GM19043 (cell line): Measurements from ENCODE around the gene C1orf141.
A peak's percentile ranks its signal among the peaks of the same experiment; 100 is the strongest.
"Not testable (repeated sequence)": the region's sequence is repeated elsewhere in the genome, so short reads cannot be mapped to it uniquely, and the experiment has no call there.

Experiments used
- ATAC-seq: cut with Tn5 transposase; IDR thresholded peaks from one replicate; pipeline ENCODE4 v1.9.1; 2021; ENCODE audit warnings: low read depth; ENCODE audit not compliant: unreplicated experiment

C1orf141 gene

DNA sequence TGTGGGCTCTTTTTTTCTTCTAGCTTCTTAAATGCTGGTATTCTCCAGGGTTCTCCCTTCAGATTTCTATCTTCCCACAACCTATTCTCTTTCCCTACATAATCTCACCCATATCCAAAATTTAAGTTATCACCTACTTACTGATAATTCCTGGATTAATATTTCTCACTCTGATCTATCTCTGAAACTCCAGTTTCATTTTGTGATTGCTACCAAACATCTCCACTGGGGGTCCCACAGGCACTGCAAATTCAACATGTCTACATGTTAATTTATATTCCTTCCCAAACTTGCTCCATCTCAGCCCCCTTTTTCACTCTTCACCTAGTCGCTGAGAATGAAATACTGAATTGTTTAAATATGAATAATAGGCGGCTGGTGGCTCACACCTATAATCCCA lies 9.9 kb upstream of the C1orf141 start:
- ATAC-seq: no peak

DNA sequence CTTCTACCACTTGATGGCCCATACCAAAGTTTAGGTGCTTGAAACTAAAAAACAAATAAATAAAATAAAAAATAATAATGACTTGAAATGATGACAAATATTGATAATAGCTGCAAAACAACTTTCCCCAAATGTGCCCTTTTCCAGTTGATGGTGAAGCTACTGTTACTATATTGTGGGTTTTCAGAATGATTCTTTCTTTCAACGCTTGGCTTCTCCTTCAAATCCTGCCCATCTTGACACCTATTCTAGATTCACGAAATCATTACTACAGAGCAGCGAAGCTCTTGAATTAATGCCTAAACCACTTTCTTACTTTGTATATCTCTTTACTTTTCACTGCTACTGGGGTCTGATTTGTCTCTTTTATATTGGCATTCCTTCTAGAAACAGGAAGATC lies 9.2 kb upstream of the C1orf141 start:
- ATAC-seq: no peak

DNA sequence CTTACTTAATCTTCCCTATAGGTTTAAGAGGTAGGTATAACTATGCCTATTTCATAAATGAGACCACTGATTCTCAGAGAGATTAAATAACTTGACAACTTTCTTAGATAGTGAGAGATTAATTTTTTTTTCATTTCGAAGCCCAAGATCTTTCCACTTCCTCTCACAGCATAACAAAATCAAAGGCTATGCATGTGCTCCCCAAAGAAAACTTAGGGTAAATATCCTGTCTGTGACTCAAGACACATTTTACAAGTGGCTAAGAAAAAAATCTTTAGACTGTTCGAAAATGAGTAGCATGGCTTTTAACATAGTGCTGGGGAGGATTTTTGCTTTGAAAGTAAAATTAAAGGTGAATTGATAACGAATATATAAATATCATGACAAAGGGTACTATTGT lies 8.2 kb upstream of the C1orf141 start:
- ATAC-seq: no peak

DNA sequence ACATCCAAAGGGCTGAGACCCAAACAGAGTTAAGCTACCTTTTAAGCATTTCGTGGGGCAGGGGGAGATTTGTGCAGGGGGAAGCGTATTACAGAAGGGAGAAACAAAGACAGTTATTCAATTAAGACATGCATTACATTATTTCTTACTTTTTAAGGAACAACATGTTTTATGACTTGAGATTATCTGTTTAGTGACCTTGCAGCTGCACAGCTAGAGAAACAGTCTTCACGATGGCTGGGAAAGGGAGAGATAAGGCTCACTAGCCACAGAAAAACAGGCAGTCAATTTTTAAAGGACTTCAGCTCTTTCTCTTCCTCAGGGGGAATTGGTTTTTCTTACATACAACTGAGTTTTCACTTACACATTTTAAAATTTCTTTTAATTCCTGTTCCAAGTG lies 7.1 kb upstream of the C1orf141 start:
- ATAC-seq: not testable (repeated sequence)

DNA sequence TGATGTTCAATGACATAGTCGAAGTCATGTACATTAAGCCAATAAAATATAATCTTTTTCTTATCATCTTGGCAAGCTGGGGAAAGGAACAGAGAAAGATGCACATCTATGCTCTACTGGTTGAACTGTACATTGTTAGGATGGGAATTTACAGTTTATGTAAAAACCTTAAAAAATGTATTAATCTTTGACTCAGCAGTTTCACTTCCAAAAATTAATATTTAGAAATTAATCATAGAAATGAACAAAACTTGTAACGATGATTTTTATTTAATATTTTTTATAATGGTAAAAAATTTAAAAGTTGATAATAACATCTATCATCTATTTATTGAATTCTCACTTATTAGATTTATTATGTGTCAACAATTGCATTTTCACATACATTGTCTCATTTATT lies 5.7 kb upstream of the C1orf141 start:
- no peak for ATAC-seq

DNA sequence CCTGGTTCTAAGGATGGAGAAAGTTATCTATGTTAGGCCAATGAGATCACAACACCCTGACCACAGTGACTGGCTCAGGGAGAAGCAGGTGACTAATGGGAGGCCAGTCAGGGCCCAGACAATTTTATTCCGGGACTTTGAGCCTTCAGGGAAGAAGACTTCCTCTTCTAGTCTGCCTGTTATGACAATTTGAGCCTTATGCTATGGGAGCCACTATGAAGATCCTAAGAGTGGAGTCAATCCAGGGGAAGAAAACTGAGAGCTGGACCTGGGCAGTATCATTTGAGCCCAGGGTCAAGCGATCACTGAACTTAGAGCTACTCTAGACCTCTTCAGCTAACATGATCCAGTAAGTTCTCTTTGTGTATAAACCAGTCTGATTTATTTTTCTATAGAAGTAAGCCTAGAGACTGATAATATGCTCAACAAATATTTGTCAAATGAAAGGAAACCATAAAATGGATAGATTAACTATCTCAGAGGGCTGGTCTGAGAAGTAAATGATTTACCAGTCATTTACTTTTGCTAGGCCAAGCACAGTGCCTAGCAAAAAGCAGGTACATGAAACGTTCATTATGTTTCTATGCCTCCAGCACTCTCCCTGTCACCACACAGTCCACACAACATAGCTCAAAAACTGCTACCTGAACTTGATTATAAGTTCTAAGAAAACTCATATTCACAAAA lies 4.2 kb upstream of the C1orf141 start:
- no peak for ATAC-seq

DNA sequence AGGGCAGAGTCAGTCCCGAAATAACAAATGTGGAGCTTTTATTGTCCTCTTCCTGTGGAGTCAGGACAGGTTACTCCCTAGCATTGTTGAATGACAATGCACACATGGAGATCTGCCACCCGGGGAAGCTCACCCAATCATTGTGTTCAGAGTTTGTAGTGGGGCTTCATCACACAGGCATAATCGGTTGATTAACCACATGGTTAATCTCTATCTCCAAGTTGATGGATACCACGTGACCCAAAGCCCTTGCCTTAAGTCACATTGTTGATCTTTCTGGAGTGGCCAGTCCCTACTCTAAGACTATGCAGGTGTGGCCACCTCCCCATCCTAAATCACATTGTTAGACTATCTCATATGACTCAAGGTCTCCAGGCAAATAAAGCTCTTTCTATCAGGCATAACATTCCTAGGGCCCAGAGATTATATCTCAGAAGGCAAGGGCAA lies 2.6 kb upstream of the C1orf141 start:
- no peak for ATAC-seq

DNA sequence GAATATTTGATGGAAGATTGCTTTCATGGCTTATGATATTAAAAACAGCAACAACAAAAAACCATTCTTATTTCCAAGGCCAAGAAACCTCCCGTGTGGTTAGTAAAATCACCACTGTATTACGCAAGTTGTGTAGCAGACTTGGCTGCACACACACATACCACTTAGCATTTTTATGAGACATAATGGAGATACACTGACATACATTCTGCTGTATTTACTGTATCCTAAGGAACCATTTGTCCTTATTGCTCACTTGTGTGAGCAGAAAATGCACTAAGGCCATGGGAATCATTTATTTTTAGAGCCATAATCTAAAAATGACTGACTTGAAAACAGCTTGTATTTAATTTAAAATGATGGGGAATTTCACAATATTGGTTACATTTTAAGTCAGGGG lies 584 bp upstream of the C1orf141 start:
- no peak for ATAC-seq

DNA sequence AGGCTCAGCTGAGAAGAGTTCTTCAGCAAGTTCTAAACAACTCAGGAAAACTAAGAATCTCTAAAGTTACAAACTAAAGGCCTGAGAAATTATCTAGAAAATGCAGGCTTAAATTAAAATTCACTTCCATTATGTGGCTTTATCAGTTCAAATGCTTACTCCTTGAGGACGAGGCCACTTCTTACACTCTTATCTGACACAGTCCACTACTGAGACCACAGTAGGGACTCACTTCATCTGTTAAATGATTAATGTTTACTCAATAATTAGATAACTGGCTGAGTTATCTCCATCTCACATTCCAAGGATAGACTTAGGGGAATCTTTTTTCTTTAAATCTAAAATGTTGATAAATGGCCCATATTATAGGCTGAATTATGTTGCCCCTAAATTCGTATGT lies 1.6 kb downstream of the C1orf141 start:
- ATAC-seq: no peak

DNA sequence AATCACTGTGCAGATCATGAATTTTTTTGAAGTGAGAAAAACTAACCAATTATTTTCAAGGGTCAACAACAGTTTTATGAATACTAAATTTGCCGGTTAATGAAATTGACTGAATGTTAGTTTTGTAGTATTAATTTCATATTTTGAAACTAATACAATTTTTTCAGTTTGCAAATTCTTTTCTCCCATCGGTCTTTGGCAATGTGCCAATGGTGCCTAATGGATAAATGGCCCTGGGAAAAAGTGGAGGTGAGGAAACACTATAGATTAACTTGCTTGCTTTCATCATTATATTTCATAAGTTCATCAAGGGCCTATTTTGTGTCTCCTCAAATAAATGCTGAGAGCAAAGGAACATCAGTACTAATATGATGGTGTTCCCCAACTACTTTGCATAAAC lies 4.1 kb downstream of the C1orf141 start:
- ATAC-seq: no peak

DNA sequence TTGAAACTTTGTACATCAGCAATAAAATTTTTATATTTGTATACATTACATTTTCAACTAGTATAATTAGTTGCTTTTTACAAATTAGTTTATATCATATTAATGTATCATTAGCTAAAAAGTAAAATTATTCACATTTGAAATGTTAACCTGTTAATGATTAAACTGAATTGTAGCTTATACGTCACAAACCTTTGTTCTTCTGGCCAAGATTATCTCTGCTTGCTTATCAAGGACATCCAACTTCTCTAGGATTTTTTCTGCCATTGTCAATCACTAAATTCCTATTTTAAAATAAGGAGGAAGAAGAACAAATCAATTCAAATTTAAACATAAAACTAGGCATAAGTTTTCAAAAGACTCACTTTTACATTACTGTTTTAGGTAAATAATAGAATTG lies 7.8 kb downstream of the C1orf141 start:
- ATAC-seq: no peak

DNA sequence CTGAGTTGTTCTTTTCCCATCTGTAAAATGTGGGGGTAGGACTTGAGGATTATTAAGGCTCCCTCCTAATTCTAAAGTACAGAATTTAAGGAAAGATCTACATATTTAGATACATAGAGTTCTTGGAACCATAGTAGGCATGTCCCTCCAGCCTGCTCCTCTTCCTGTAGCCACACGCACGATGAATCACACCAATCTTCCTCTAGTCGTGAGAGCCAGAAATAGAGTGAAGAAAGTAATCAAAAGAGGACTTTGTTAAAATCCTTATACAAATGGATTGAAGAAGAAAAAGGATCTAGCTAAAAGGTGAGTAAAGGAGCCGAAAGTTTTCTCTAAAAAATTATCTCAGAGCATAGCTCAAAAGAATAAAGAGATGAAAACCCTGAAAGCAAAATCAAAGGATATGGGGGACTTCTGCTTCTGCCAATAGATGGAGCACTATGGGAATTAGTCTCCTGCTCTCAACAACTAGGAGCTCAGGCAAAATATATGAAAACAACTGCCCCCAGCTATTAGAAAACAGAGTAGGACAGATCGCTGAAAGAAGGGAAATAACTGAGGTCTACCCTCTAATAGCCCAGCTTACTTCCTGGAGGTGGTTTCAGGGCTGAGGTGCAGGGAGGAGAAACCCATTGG lies 8.5 kb downstream of the C1orf141 start:
- ATAC-seq: no peak

DNA sequence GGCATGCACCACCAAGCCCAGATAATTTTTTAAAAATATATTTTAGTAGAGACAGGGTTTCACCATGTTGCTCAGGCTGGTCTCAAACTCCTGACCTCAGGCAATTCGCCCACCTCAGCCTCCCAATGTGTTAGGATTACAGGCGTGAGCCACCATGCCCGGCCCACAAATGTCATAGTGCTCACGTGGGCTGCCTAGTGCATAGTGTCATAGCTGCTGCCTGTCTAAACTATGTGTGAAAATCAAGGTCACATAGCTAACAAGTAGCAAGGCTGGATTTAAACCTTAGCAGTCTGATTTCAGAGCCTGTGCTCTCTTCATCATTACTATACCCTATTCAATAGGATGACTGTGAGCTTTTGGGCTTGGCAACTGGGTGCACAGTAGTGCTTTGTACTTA lies 10.3 kb downstream of the C1orf141 start:
- ATAC-seq: no peak

DNA sequence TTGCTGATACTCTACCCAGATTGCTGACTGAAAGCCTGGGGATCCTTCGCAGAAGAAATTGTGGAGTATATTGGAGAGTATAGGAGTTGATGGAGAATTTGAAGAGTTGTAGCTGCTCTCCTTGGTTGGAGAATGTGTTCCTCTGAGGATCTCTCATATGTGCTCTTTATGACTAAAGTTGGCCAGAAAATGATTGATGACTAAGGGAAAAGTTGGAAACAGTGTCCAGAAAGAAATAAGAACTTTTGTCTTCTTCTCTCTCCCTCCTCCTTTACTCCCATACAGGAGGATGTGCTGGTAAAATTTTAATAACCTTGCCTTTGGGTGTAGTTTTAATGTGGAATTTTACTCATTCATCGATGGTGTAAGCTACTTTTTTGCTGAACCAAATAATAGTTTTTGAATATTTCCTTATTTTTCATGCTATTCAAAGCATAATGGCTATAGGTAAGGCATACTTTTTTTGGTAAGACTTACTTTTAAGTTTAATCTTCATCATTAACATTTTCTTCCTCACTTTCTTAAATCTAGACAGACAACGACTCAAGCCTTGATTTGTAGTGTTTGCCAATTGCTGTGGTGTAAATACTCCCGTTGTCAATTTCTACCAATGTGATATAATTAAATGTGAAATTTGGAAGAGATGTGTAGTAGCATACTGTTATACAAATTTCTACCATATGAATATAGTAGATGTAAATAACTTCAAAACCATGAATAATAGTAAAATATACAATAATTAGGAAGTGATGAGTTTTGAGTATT lies 13.7 kb downstream of the C1orf141 start:
- ATAC-seq: no peak

DNA sequence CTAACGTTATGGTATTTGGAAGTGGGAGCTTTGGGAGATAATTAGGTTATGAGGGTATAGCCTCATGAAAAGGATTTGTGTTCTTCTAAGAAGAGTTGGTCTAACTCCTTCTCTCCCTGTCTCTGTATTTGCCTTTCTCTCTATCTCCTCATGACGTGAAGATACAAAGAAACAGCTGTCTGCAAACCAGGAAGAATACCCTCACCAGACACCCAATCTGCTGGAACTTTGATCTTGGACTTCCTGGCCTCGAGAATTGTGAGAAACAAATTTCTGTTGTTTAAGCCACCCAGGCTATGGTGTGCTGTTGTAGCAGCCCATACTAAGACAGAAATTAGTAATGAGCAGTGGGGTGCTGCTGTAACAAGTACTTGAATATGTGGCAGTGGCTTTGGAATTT lies 16.1 kb downstream of the C1orf141 start:
- ATAC-seq: no peak

DNA sequence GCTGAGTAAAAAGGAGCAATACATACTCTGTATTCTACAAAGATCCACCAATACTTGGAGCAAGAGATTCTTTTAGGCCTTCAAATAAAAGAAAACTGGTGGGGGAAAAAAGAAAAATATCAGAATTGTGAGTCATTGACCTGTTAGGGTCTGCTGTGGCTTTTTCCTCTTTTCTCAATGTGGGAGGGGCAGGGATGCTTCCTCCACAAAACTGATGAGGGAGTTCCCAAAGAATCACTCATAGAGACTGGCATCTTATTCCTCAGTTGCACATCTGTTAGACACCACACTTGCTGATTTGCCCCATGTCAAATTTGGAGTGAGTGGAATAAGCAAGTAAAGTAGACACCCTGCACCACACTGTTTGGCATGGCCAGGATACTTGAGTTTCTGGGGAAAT lies 16.6 kb downstream of the C1orf141 start:
- ATAC-seq: no peak

DNA sequence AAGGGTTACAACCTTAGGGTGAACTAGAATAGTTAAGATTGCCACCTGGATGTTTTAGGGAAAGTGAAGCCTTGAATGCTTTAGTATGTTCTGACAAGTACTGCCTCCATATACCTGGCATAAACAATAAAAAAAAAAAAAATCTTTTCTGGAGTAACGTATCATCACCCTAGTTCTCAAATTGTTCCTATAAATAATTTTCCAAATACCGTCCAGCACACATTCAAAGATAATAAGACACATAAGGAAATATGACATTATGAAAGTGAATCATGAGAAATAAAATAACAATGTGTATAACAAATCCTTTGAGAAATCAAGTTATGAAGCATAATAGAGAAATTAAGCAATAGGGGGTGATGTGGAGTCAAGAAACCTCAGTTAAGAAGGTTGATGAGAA lies 20.6 kb downstream of the C1orf141 start:
- no peak for ATAC-seq

DNA sequence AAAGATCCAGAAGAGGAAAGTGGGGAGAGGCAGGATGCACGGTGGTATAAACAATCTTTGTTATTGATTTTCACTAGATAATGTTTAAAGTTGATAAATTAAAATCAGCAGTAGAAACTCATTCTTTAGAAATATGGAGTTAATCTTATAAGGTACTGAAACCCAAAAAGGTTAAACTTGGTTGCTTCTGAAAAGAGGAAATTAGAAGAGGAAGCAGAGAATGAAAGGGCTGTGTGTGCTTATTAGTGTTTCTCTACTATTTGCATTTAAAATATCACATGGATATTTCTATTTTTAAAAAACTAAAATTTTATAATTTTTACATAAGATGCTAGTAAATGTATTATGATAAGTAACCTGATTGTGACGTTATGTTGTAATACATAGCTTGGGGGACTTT lies 24.4 kb downstream of the C1orf141 start:
- peak; percentile 53 for ATAC-seq

DNA sequence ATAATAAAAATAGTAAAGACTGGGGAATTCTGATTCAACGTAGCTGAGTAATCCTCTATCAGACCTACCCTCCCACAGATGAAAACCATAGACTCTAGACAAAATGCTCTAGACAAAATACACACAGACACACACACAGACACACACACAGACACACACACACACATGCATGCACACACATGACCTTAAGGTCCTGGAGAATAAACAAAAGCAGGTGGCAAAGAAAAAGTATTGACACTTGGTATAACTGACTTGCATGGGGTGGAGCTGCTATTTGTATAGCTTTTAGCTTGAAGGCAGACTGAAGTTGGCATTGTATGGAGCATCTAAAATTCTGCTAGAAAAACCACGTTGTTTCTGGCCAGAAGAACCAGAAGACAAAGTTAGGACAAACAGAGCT lies 29.3 kb downstream of the C1orf141 start:
- ATAC-seq: no peak

DNA sequence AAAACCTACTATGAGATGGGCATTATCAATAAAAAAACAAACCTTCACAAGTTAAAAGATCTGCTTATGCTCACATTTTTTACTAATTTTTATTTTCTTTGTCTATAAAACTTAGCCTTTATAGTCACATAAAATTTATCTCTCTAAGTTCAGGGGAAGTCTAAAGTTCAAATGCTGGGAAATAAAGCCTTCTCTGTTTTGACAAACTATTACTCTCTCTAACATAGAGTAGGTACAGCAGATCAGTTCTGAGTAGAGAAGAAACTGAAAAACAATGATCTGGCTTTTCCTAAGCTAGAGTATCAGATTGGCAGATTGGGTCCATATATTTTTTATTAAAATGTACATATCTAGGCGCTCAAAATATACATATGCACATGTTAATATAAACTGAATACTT lies 31.2 kb downstream of the C1orf141 start:
- no peak for ATAC-seq

DNA sequence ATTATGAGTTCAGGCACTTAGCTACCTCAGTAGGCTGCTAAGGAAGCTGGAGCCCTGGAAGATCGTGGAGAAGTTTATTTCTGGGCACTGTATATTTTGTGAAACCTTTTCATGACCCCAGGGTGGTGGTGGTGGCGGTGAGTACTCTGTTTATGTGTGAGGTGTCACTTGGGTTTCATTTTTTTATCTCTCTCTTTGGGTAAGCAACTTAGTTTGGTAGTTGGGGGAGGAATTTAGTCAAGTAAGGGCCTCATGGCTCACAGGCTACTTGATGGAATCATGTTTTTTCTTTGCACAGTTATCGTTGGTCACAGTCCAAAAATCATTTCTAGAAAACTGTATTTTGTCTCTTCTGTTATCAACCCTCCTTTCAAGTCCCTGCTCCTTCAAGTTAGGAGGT lies 33.9 kb downstream of the C1orf141 start:
- no peak for ATAC-seq

DNA sequence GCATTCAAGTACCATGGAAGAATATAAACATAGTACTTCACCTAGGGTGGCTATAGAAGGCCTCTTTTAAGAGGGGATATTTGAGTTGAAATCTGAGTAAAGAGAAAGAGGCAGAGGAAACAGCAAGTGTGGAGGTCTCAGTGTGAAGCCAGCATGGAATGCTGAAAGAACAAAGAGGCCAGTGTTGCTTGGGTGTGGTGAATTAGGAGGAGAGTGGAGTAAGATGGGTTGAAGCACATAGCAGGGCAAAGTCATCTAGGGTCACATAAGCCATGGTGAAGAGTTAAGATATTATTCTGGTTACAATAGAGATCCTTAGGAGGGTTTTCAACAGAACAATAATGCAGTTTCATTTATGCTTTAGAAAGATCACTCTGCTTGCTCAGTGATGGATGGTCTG lies 37.5 kb downstream of the C1orf141 start:
- no peak for ATAC-seq
